ENCODE data around the gene HAAO. TPM values are rescaled to one million over a fixed set of nuclear protein-coding genes. Genes with fewer than 3 reads are reported as not detected.

Gene HAAO
- total and polyA plus RNA-seq, 2 experiments from 2014 or later = 2.6 to 3.2 TPM

DNA sequence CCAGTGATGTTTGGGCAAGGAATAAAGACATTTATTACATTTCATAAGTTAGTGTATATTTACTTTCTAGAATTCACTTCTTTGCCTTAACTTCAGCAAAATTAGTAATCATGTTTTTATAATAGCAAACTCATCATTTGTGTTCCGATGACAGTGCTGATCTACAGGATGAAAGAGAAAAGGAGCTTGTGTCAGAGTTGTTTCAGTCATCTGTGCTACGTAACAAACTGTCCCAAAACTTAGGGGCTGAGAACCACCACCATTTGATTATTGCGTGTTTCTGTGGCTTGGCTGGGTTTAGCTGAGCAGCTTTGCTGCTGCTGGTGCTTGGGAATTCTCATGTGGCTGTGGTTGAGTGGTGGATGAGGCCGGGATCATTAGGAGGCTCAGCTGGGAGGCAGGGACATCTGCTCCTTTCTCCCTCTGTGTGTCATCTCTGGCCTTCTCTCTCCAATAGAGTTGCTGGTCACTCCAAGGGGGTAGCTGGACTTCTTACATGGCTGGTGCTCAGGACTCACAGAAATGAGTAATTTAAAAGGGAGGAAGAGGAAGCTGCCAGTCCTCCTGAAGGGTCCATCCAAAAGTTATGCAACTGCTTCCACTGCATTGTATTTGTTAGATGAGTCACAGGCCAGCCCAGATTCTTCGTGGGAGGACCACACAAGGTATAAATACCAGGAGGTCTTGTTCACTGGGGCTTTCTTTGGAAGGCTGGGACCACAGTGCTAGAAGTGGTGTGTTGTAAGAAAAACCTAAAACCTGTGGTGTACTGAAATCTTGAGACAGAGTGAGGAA is 43.4 kb upstream of the HAAO start:
- H3K4me1 ChIP-seq (ENCODE audit: insufficient read depth) = no peaks in the 10 kb centered on the region
- no peaks in the 10 kb centered on the region for H3K79me2 ChIP-seq (replicated peaks; ENCODE audit: insufficient read depth)
- H3K9me2 ChIP-seq (ENCODE audit: insufficient read depth) = 0 out of 2 replicates have a peak, but pooled peaks cover 3% of the 10 kb centered on the region
- H3F3A ChIP-seq (replicated peaks; ENCODE audit: low read depth) = no peaks in the 10 kb centered on the region
- ATAC-seq (no peak), DNase-seq (ENCODE audit: low spot score) (no peak)
- Mint-ChIP-seq H3K27ac (no peak overlapping the region), H3K9me3 (peaks cover 7% of the 10 kb centered on the region; the same call in 1 of the 3 replicates), H3K27me3 (ENCODE audit: insufficient read depth, low read depth, poor library complexity) (peaks cover 3% of the 10 kb centered on the region), H3K4me3 (no peak overlapping the region), H3K36me3 (ENCODE audit: low read depth) (no peaks in the 10 kb centered on the region), H3K4me1 (no peaks in the 10 kb centered on the region)
- no peak overlapping the region for H3K4me3 ChIP-seq
- no peak overlapping the region for H3K4me2 ChIP-seq
- H4K20me1 ChIP-seq (replicated peaks; ENCODE audit: insufficient read depth) = no peaks in the 10 kb centered on the region
- no peak overlapping the region for H3K27ac ChIP-seq (ENCODE audit: low read depth)
- H3K36me3 ChIP-seq (ENCODE audit: insufficient read depth) = no peaks in the 10 kb centered on the region
- H3K27me3 ChIP-seq (ENCODE audit: insufficient read depth) = no peaks in the 10 kb centered on the region
- no peak overlapping the region for H2AFZ ChIP-seq
- TF ChIP-seq ZNF331 (CRISPR knock-in tag; IDR thresholded peaks at IDR 0.05; ENCODE audit: low read depth) (no peak), POLR2AphosphoS5 (IDR thresholded peaks at IDR 0.05; ENCODE audit: low read depth) (no peak), EZH2phosphoT487 (IDR thresholded peaks at IDR 0.05; ENCODE audit: unreplicated experiment) (no peak), NANOG (IDR thresholded peaks at IDR 0.05; ENCODE audit: borderline replicate concordance) (no peak), ZNF114 (CRISPR knock-in tag; IDR thresholded peaks at IDR 0.05) (no peak), STAT1 (IDR thresholded peaks at IDR 0.05; ENCODE audit: unreplicated experiment) (no peak), EZH2 (IDR thresholded peaks at IDR 0.05; ENCODE audit: low read depth, unreplicated experiment) (no peak), JUNB (IDR thresholded peaks at IDR 0.05; ENCODE audit: unreplicated experiment) (no peak), CREB1 (CRISPR knock-in tag; IDR thresholded peaks at IDR 0.05; ENCODE audit: low read depth) (no peak)
- TF ChIP-seq, protein P1, sequence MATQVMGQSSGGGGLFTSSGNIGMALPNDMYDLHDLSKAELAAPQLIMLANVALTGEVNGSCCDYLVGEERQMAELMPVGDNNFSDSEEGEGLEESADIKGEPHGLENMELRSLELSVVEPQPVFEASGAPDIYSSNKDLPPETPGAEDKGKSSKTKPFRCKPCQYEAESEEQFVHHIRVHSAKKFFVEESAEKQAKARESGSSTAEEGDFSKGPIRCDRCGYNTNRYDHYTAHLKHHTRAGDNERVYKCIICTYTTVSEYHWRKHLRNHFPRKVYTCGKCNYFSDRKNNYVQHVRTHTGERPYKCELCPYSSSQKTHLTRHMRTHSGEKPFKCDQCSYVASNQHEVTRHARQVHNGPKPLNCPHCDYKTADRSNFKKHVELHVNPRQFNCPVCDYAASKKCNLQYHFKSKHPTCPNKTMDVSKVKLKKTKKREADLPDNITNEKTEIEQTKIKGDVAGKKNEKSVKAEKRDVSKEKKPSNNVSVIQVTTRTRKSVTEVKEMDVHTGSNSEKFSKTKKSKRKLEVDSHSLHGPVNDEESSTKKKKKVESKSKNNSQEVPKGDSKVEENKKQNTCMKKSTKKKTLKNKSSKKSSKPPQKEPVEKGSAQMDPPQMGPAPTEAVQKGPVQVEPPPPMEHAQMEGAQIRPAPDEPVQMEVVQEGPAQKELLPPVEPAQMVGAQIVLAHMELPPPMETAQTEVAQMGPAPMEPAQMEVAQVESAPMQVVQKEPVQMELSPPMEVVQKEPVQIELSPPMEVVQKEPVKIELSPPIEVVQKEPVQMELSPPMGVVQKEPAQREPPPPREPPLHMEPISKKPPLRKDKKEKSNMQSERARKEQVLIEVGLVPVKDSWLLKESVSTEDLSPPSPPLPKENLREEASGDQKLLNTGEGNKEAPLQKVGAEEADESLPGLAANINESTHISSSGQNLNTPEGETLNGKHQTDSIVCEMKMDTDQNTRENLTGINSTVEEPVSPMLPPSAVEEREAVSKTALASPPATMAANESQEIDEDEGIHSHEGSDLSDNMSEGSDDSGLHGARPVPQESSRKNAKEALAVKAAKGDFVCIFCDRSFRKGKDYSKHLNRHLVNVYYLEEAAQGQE (IDR thresholded peaks at IDR 0.05; ENCODE audit: unreplicated experiment) = no peak
- TF ChIP-seq, protein P2, sequence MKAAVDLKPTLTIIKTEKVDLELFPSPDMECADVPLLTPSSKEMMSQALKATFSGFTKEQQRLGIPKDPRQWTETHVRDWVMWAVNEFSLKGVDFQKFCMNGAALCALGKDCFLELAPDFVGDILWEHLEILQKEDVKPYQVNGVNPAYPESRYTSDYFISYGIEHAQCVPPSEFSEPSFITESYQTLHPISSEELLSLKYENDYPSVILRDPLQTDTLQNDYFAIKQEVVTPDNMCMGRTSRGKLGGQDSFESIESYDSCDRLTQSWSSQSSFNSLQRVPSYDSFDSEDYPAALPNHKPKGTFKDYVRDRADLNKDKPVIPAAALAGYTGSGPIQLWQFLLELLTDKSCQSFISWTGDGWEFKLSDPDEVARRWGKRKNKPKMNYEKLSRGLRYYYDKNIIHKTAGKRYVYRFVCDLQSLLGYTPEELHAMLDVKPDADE (IDR thresholded peaks at IDR 0.05) = no peak
- TF ChIP-seq, protein P3, sequence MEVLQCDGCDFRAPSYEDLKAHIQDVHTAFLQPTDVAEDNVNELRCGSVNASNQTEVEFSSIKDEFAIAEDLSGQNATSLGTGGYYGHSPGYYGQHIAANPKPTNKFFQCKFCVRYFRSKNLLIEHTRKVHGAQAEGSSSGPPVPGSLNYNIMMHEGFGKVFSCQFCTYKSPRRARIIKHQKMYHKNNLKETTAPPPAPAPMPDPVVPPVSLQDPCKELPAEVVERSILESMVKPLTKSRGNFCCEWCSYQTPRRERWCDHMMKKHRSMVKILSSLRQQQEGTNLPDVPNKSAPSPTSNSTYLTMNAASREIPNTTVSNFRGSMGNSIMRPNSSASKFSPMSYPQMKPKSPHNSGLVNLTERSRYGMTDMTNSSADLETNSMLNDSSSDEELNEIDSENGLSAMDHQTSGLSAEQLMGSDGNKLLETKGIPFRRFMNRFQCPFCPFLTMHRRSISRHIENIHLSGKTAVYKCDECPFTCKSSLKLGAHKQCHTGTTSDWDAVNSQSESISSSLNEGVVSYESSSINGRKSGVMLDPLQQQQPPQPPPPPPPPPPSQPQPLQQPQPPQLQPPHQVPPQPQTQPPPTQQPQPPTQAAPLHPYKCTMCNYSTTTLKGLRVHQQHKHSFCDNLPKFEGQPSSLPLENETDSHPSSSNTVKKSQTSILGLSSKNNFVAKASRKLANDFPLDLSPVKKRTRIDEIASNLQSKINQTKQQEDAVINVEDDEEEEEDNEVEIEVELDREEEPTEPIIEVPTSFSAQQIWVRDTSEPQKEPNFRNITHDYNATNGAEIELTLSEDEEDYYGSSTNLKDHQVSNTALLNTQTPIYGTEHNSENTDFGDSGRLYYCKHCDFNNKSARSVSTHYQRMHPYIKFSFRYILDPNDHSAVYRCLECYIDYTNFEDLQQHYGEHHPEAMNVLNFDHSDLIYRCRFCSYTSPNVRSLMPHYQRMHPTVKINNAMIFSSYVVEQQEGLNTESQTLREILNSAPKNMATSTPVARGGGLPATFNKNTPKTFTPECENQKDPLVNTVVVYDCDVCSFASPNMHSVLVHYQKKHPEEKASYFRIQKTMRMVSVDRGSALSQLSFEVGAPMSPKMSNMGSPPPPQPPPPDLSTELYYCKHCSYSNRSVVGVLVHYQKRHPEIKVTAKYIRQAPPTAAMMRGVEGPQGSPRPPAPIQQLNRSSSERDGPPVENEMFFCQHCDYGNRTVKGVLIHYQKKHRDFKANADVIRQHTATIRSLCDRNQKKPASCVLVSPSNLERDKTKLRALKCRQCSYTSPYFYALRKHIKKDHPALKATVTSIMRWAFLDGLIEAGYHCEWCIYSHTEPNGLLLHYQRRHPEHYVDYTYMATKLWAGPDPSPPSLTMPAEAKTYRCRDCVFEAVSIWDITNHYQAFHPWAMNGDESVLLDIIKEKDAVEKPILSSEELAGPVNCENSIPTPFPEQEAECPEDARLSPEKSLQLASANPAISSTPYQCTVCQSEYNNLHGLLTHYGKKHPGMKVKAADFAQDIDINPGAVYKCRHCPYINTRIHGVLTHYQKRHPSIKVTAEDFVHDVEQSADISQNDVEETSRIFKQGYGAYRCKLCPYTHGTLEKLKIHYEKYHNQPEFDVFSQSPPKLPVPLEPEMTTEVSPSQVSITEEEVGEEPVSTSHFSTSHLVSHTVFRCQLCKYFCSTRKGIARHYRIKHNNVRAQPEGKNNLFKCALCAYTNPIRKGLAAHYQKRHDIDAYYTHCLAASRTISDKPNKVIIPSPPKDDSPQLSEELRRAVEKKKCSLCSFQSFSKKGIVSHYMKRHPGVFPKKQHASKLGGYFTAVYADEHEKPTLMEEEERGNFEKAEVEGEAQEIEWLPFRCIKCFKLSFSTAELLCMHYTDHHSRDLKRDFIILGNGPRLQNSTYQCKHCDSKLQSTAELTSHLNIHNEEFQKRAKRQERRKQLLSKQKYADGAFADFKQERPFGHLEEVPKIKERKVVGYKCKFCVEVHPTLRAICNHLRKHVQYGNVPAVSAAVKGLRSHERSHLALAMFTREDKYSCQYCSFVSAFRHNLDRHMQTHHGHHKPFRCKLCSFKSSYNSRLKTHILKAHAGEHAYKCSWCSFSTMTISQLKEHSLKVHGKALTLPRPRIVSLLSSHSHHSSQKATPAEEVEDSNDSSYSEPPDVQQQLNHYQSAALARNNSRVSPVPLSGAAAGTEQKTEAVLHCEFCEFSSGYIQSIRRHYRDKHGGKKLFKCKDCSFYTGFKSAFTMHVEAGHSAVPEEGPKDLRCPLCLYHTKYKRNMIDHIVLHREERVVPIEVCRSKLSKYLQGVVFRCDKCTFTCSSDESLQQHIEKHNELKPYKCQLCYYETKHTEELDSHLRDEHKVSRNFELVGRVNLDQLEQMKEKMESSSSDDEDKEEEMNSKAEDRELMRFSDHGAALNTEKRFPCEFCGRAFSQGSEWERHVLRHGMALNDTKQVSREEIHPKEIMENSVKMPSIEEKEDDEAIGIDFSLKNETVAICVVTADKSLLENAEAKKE (CRISPR knock-in tag; IDR thresholded peaks at IDR 0.05) = no peak
- TF ChIP-seq, protein P4, sequence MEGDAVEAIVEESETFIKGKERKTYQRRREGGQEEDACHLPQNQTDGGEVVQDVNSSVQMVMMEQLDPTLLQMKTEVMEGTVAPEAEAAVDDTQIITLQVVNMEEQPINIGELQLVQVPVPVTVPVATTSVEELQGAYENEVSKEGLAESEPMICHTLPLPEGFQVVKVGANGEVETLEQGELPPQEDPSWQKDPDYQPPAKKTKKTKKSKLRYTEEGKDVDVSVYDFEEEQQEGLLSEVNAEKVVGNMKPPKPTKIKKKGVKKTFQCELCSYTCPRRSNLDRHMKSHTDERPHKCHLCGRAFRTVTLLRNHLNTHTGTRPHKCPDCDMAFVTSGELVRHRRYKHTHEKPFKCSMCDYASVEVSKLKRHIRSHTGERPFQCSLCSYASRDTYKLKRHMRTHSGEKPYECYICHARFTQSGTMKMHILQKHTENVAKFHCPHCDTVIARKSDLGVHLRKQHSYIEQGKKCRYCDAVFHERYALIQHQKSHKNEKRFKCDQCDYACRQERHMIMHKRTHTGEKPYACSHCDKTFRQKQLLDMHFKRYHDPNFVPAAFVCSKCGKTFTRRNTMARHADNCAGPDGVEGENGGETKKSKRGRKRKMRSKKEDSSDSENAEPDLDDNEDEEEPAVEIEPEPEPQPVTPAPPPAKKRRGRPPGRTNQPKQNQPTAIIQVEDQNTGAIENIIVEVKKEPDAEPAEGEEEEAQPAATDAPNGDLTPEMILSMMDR (conservative IDR thresholded peaks at IDR 0.05; ENCODE audit: low read depth in 2 of 2) = no peak
